ENCODE results near the gene AP3D1.
"Not testable (repeated sequence)": the region's sequence is repeated elsewhere in the genome, so short reads cannot be mapped to it uniquely, and the experiment has no call there.

The AP3D1 gene

GRCh38 chr19:2136796-2137195, 14.6 kb downstream of the AP3D1 start:
- TF ChIP-seq CTCF (IDR thresholded peaks at IDR 0.05) = no peak
- Histone ChIP-seq H3K9me3 (no peaks in the 10 kb centered on the region), H3K36me3 (peaks cover 74% of the 10 kb centered on the region), H3K27me3 (no peaks in the 10 kb centered on the region), H3K4me3 (ENCODE audit: low read depth in 1 of 2, low read length in 1 of 2) (no peak overlapping the region), H3K27ac (no peak overlapping the region), H3K4me1 (ENCODE audit: control insufficient read depth in 1 of 2, insufficient read depth in 1 of 2, low read depth in 1 of 2, low read length in 1 of 2) (no peaks in the 10 kb centered on the region)

- no peak overlapping the region for H3K4me3 ChIP-seq (ENCODE audit: low read depth in 1 of 2, low read length in 1 of 2)
- H3K36me3 ChIP-seq = peaks cover 84% of the 10 kb centered on the region
- TF ChIP-seq CTCF (IDR thresholded peaks at IDR 0.05) = no peak
- H3K4me1 ChIP-seq (ENCODE audit: control insufficient read depth in 1 of 2, insufficient read depth in 1 of 2, low read depth in 1 of 2, low read length in 1 of 2) = no peaks in the 10 kb centered on the region
- H3K27me3 ChIP-seq = no peaks in the 10 kb centered on the region
- no peaks in the 10 kb centered on the region for H3K9me3 ChIP-seq
- no peak overlapping the region for H3K27ac ChIP-seq
Measured at GRCh38 chr19:2135474-2136402, 15.6 kb downstream of the AP3D1 start.

GRCh38 chr19:2132731-2133490, 18.5 kb downstream of the AP3D1 start:
- Histone ChIP-seq H3K27me3 (no peaks in the 10 kb centered on the region), H3K4me1 (ENCODE audit: control insufficient read depth in 1 of 2, insufficient read depth in 1 of 2, low read depth in 1 of 2, low read length in 1 of 2) (no peaks in the 10 kb centered on the region), H3K4me3 (ENCODE audit: low read depth in 1 of 2, low read length in 1 of 2) (no peak overlapping the region), H3K9me3 (no peaks in the 10 kb centered on the region), H3K36me3 (peaks cover 83% of the 10 kb centered on the region), H3K27ac (no peak overlapping the region)
- TF ChIP-seq CTCF (IDR thresholded peaks at IDR 0.05) = no peak

GRCh38 chr19:2132191-2132590, 19.2 kb downstream of the AP3D1 start:
- H3K4me1 ChIP-seq (ENCODE audit: control insufficient read depth in 1 of 2, insufficient read depth in 1 of 2, low read depth in 1 of 2, low read length in 1 of 2) = no peaks in the 10 kb centered on the region
- no peak overlapping the region for H3K27ac ChIP-seq
- no peaks in the 10 kb centered on the region for H3K9me3 ChIP-seq
- H3K27me3 ChIP-seq = no peaks in the 10 kb centered on the region
- peaks cover 82% of the 10 kb centered on the region for H3K36me3 ChIP-seq
- TF ChIP-seq CTCF (IDR thresholded peaks at IDR 0.05) = no peak
- H3K4me3 ChIP-seq (ENCODE audit: low read depth in 1 of 2, low read length in 1 of 2) = no peak overlapping the region

- not testable (repeated sequence) for H3K27me3 ChIP-seq; H3K27ac ChIP-seq; H3K9me3 ChIP-seq; H3K4me3 ChIP-seq (ENCODE audit: low read depth in 1 of 2, low read length in 1 of 2); H3K4me1 ChIP-seq (ENCODE audit: control insufficient read depth in 1 of 2, insufficient read depth in 1 of 2, low read depth in 1 of 2, low read length in 1 of 2)
- H3K36me3 ChIP-seq = peaks cover 82% of the 10 kb centered on the region
Measured at GRCh38 chr19:2131012-2131975, 20.1 kb downstream of the AP3D1 start.
